Glomerular endothelial cell (primary cell): ENCODE data around the gene NOSTRIN. TPM values are rescaled to one million over a fixed set of nuclear protein-coding genes. Genes with fewer than 3 reads are reported as not detected.
"Not testable (repeated sequence)": the region's sequence is repeated elsewhere in the genome, so short reads cannot be mapped to it uniquely, and the experiment has no call there.

ENCODE experiments used
- DNase-seq: peaks from one replicate; pipeline ENCODE4 v3.0.0-alpha.2; 2011; ENCODE audit warnings: low read depth, low spot score; ENCODE audit errors: extremely low read depth
- total RNA-seq: library from RNA; depleted of rRNA; stranded (reverse); fragments of >200 nt; gene quantifications from 2 replicates; pipeline ENCODE4 v1.2.3, GENCODE V29; 2015

Gene NOSTRIN
- total RNA-seq, 1 donor from 2014 or later, result 20.1 TPM

- not testable (repeated sequence) for DNase-seq
Observed at GRCh38 chr2:168870824-168871223, 68.4 kb downstream of the NOSTRIN start.

- DNase-seq, result no peak
Observed at GRCh38 chr2:168874368-168875054, 72.1 kb downstream of the NOSTRIN start.

GRCh38 chr2:168882163-168882562 is 79.7 kb downstream of the NOSTRIN start:
- DNase-seq, result not testable (repeated sequence)

- DNase-seq, result no peak
Observed at GRCh38 chr2:168884975-168885374, 82.5 kb downstream of the NOSTRIN start.

- no peak for DNase-seq
Observed at GRCh38 chr2:168889635-168890005, 87.2 kb downstream of the NOSTRIN start.

- peak; percentile 72 for DNase-seq
Observed at GRCh38 chr2:168890006-168890782, 87.8 kb downstream of the NOSTRIN start, which contains the start of gene SPC25. TSS of gene SPC25 (minus strand) at chr2:168890430. CDS start at chr2:168889519, 911 bp downstream.

- DNase-seq, result no peak
Observed at GRCh38 chr2:168892327-168892726, 89.9 kb downstream of the NOSTRIN start.

- DNase-seq, result no peak
Observed at GRCh38 chr2:168894101-168894500, 91.7 kb downstream of the NOSTRIN start.

- DNase-seq, result no peak
Observed at GRCh38 chr2:168894720-168895119, 92.3 kb downstream of the NOSTRIN start.

GRCh38 chr2:168895771-168896170 is 93.3 kb downstream of the NOSTRIN start:
- DNase-seq, result no peak

GRCh38 chr2:168896783-168897182 is 94.3 kb downstream of the NOSTRIN start:
- no peak for DNase-seq

GRCh38 chr2:168897449-168897848 is 95.0 kb downstream of the NOSTRIN start:
- DNase-seq, result no peak

- no peak for DNase-seq
Observed at GRCh38 chr2:168901003-168901402, 98.6 kb downstream of the NOSTRIN start, which contains the start of gene G6PC2. TSS of gene G6PC2 (plus strand) at chr2:168901291. CDS start at chr2:168901332, 41 bp downstream.

- DNase-seq, result no peak
Observed at GRCh38 chr2:168903888-168904287, 101.5 kb downstream of the NOSTRIN start.

- no peak for DNase-seq
Observed at GRCh38 chr2:168904358-168904757, 101.9 kb downstream of the NOSTRIN start.

- no peak for DNase-seq
Observed at GRCh38 chr2:168907940-168908662, 105.7 kb downstream of the NOSTRIN start.

- DNase-seq, result no peak
Observed at GRCh38 chr2:168910330-168910729, 107.9 kb downstream of the NOSTRIN start.

- DNase-seq, result no peak
Observed at GRCh38 chr2:168912466-168912865, 110.0 kb downstream of the NOSTRIN start.

GRCh38 chr2:168912901-168913369 is 110.5 kb downstream of the NOSTRIN start:
- DNase-seq, result no peak

GRCh38 chr2:168913495-168913894 is 111.1 kb downstream of the NOSTRIN start:
- DNase-seq, result no peak
